ENCODE results near the gene NBPF3. TPM values are rescaled to one million over a fixed set of nuclear protein-coding genes. Genes with fewer than 3 reads are reported as not detected.

The NBPF3 gene
- total RNA-seq, 1 donor = 6.6 TPM

- H3K4me1 ChIP-seq (ENCODE audit: insufficient read depth, low read length) = peaks cover 16% of the 10 kb centered on the region
- no peaks in the 10 kb centered on the region for H3K27me3 ChIP-seq (ENCODE audit: insufficient read depth, low read length)
- no peak overlapping the region for H3K4me3 ChIP-seq (ENCODE audit: low read length)
- no peaks in the 10 kb centered on the region for H3K9me3 ChIP-seq (ENCODE audit: low read depth, low read length)
Measured at GRCh38 chr1:21532992-21533534, 93.1 kb downstream of the NBPF3 start.

DNA sequence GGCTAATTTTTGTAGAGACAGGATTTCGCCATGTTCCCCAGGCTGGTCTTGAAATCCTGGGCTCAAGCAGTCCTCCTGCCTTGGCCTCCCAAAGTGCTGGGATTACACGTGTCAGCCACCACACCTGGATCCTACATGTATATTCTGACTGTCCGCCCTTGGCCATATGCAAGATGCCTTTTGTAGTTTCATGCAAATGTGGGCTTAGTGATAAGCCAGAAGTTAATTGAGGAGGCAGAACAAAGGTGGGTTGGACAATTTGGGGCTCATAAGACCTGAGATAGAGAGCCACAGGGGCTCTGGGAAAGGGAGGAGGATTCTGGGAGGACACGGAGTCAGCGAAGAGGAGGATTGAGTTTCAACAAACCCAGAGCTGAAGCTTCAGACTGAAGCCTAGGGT, 94.2 kb downstream of the NBPF3 start:
- H3K4me3 ChIP-seq (ENCODE audit: low read length) = no peak overlapping the region
- H3K9me3 ChIP-seq (ENCODE audit: low read depth, low read length) = no peaks in the 10 kb centered on the region
- no peaks in the 10 kb centered on the region for H3K27me3 ChIP-seq (ENCODE audit: insufficient read depth, low read length)
- peaks cover 16% of the 10 kb centered on the region for H3K4me1 ChIP-seq (ENCODE audit: insufficient read depth, low read length)

Other genes starting within 250 kb of the NBPF3 start
- 72.4 TPM for gene ECE1, start 149.7 kb upstream of the NBPF3 start, total RNA-seq
- 0.21 TPM for gene ALPL, start 69.3 kb downstream of the NBPF3 start, total RNA-seq
- gene RAP1GAP, start 229.2 kb downstream of the NBPF3 start, total RNA-seq = 0.10 TPM